ENCODE data around the gene HPCA. TPM values are rescaled to one million over a fixed set of nuclear protein-coding genes. Genes with fewer than 3 reads are reported as not detected.
A peak's percentile ranks its signal among the peaks of the same experiment; 100 is the strongest.

The HPCA gene
- polyA plus RNA-seq, 1 donor (not counting 4 experiments of a cell fraction or from before 2014, with no cell fraction given): not detected

DNA sequence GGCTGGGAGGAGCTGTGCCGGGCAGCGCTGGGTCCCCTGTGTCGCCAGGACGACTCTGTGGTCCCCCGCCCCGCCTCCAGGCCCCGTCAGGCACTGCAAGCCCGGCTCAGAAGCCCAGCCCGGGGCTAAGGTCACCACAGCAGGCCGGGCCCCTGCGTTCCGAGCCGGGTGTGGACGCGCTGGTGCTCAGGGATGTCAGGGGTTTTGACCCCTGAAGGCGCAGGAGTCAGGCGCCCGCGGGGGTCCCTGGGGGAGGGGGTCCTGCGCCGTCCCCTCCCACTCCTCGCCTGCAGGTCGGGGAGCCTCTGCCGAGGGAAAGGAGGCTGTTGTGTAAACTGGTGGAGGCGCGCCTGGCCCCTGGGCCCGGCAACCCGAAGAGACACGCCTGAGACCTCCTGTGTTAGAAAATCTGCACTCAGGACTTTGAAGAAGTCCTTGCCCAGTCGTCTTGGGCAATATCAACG, 38.6 kb downstream of the HPCA start:
- Histone ChIP-seq H3K9me1 (ENCODE audit: control insufficient read depth, extremely low read depth, insufficient read depth, low read length) (no peaks in the 10 kb centered on the region), H2AFZ (ENCODE audit: control insufficient read depth, low read length) (no peak overlapping the region), H3K79me2 (ENCODE audit: control insufficient read depth, insufficient read depth, low read length) (no peaks in the 10 kb centered on the region), H3K27ac (ENCODE audit: control insufficient read depth, insufficient read depth, low read length) (no peak overlapping the region), H3K4me1 (ENCODE audit: control insufficient read depth, extremely low read depth, insufficient read depth, low read length) (peaks cover 4% of the 10 kb centered on the region), H3K9ac (ENCODE audit: control insufficient read depth, extremely low read depth, insufficient read depth, low read length) (no peak overlapping the region), H3K9me3 (ENCODE audit: control insufficient read depth, low read depth, low read length) (no peaks in the 10 kb centered on the region), H3K27me3 (ENCODE audit: control insufficient read depth, extremely low read depth, insufficient read depth, low read length) (peaks cover 5% of the 10 kb centered on the region), H4K20me1 (ENCODE audit: control insufficient read depth, extremely low read depth, insufficient read depth, low read length) (no peaks in the 10 kb centered on the region), H3K36me3 (ENCODE audit: control insufficient read depth in 2 of 2, extremely low read depth in 1 of 2, insufficient read depth in 2 of 2, low read length in 2 of 2) (no peaks in the 10 kb centered on the region), H3K4me2 (ENCODE audit: control insufficient read depth, extremely low read depth, insufficient read depth, low read depth, low read length) (peak overlapping the region; percentile 54), H3K4me3 (ENCODE audit: control insufficient read depth in 2 of 3, extremely low read depth in 1 of 3, insufficient read depth in 2 of 3, low read depth in 1 of 3, low read length in 3 of 3) (no peak overlapping the region)
- DNase-seq (ENCODE audit: low read depth, low spot score): no peak
- FAIRE-seq: no peak
- TF ChIP-seq EZH2 (IDR thresholded peaks at IDR 0.05; ENCODE audit: low read length): no peak
- TF ChIP-seq, protein P1, sequence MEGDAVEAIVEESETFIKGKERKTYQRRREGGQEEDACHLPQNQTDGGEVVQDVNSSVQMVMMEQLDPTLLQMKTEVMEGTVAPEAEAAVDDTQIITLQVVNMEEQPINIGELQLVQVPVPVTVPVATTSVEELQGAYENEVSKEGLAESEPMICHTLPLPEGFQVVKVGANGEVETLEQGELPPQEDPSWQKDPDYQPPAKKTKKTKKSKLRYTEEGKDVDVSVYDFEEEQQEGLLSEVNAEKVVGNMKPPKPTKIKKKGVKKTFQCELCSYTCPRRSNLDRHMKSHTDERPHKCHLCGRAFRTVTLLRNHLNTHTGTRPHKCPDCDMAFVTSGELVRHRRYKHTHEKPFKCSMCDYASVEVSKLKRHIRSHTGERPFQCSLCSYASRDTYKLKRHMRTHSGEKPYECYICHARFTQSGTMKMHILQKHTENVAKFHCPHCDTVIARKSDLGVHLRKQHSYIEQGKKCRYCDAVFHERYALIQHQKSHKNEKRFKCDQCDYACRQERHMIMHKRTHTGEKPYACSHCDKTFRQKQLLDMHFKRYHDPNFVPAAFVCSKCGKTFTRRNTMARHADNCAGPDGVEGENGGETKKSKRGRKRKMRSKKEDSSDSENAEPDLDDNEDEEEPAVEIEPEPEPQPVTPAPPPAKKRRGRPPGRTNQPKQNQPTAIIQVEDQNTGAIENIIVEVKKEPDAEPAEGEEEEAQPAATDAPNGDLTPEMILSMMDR (optimal IDR thresholded peaks at IDR 0.05 in 1 of 3, IDR thresholded peaks at IDR 0.05 in 1 of 3, conservative IDR thresholded peaks at IDR 0.05 in 1 of 3; ENCODE audit: extremely low read depth in 1 of 3, insufficient read depth in 2 of 3, low read length in 3 of 3): no peak
- dilution Hi-C loops (cut with MboI; ENCODE audit: extremely low pct_ligation_motif_present, low sequenced_read_pairs): no loop called here

DNA sequence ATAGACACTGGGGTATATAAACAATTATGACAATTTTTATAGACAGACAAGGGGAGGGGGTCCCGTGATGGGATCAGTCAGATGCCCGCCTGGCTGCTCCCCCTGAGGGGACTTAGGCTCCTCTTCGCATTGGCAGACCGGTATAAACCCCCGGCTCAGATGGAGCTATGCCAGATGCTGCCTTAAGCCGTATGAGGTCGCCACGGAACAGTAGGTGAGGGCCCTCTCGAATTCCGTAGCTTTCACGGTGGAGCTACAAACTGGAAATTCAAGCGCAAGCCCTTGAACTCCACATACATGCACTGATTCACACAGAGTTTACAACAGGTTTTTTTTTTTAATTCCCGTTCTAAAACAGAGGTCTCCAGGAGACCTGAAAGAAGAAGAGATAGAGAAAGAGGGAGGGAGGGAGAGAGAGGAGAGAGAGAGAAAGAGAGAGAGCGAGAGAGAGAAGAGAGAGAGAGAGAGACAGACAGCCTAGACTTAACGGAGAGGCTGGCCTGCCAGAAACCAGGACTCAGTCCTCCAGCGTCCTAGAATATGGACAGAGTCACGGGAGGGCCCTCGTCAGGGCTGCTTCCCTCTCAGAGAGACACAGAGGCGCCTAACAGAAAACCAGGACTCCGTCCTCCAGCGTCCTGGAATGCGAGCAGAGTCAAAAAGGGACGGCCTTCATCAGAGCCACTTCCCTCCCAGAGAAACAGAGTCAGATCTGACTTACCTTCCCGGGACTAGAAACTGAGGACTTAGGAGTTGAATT, 39.3 kb downstream of the HPCA start:
- no peak overlapping the region for H3K9ac ChIP-seq (ENCODE audit: control insufficient read depth, extremely low read depth, insufficient read depth, low read length)
- TF ChIP-seq, protein P1 (optimal IDR thresholded peaks at IDR 0.05 in 1 of 3, IDR thresholded peaks at IDR 0.05 in 1 of 3, conservative IDR thresholded peaks at IDR 0.05 in 1 of 3; ENCODE audit: extremely low read depth in 1 of 3, insufficient read depth in 2 of 3, low read length in 3 of 3): peak in 2 of 3 experiments; percentile 10 to 51
- TF ChIP-seq EZH2 (IDR thresholded peaks at IDR 0.05; ENCODE audit: low read length): no peak
- H3K4me1 ChIP-seq (ENCODE audit: control insufficient read depth, extremely low read depth, insufficient read depth, low read length): peaks cover 4% of the 10 kb centered on the region
- FAIRE-seq: no peak
- H3K36me3 ChIP-seq (ENCODE audit: control insufficient read depth in 2 of 2, extremely low read depth in 1 of 2, insufficient read depth in 2 of 2, low read length in 2 of 2): no peaks in the 10 kb centered on the region
- H3K27ac ChIP-seq (ENCODE audit: control insufficient read depth, insufficient read depth, low read length): no peak overlapping the region
- no peak for DNase-seq (ENCODE audit: low read depth, low spot score)
- peaks cover 5% of the 10 kb centered on the region for H3K27me3 ChIP-seq (ENCODE audit: control insufficient read depth, extremely low read depth, insufficient read depth, low read length)
- no peaks in the 10 kb centered on the region for H3K9me3 ChIP-seq (ENCODE audit: control insufficient read depth, low read depth, low read length)
- H4K20me1 ChIP-seq (ENCODE audit: control insufficient read depth, extremely low read depth, insufficient read depth, low read length): no peaks in the 10 kb centered on the region
- no peaks in the 10 kb centered on the region for H3K79me2 ChIP-seq (ENCODE audit: control insufficient read depth, insufficient read depth, low read length)
- dilution Hi-C loops (cut with MboI; ENCODE audit: extremely low pct_ligation_motif_present, low sequenced_read_pairs): no loop called here
- peak overlapping the region; percentile 54 for H3K4me2 ChIP-seq (ENCODE audit: control insufficient read depth, extremely low read depth, insufficient read depth, low read depth, low read length)
- H3K9me1 ChIP-seq (ENCODE audit: control insufficient read depth, extremely low read depth, insufficient read depth, low read length): no peaks in the 10 kb centered on the region
- H3K4me3 ChIP-seq (ENCODE audit: control insufficient read depth in 2 of 3, extremely low read depth in 1 of 3, insufficient read depth in 2 of 3, low read depth in 1 of 3, low read length in 3 of 3): no peak overlapping the region
- peak overlapping the region; percentile 39 for H2AFZ ChIP-seq (ENCODE audit: control insufficient read depth, low read length)
